Fibroblast of pulmonary artery (primary cell): Measurements from ENCODE around the gene NTM.

Source experiments
- DNase-seq: peaks from one replicate; pipeline ENCODE4 v3.0.0-alpha.2; 2010; ENCODE audit warnings: low read depth
- H3K4me3 ChIP-seq: replicated peaks from 2 replicates; pipeline ENCODE4 v1.5.1; 2011; ENCODE audit warnings: low read depth, mild to moderate bottlenecking, control low read depth, low read length, moderate library complexity
- CTCF ChIP-seq: IDR thresholded peaks from 2 replicates; pipeline ENCODE4 v1.5.1; 2011; ENCODE audit warnings: mild to moderate bottlenecking, control low read depth, low read length, inconsistent platforms; ENCODE audit errors: missing control alignments

NTM gene

GRCh38 chr11:132187814-132188213 lies 817.4 kb downstream of the NTM start:
- DNase-seq: peak; percentile 6
- H3K4me3 ChIP-seq: no peak overlapping the region
- no peak for TF ChIP-seq CTCF

GRCh38 chr11:132196928-132197327 lies 826.5 kb downstream of the NTM start:
- TF ChIP-seq CTCF: no peak
- no peak for DNase-seq
- no peak overlapping the region for H3K4me3 ChIP-seq

- DNase-seq: no peak
- TF ChIP-seq CTCF: no peak
- H3K4me3 ChIP-seq: no peak overlapping the region
These were observed 830.0 kb downstream of the NTM start for GRCh38 chr11:132200353-132200936.

GRCh38 chr11:132202621-132203020 lies 832.2 kb downstream of the NTM start:
- no peak for TF ChIP-seq CTCF
- H3K4me3 ChIP-seq: no peak overlapping the region

GRCh38 chr11:132205006-132205405 lies 834.6 kb downstream of the NTM start:
- no peak for DNase-seq

More at GRCh38 chr11:132202621-132203020, 832.2 kb downstream of the NTM start:
- no peak for DNase-seq

GRCh38 chr11:132205496-132205895 lies 835.1 kb downstream of the NTM start:
- TF ChIP-seq CTCF: no peak
- H3K4me3 ChIP-seq: no peak overlapping the region
- DNase-seq: no peak

More at GRCh38 chr11:132205006-132205405, 834.6 kb downstream of the NTM start:
- H3K4me3 ChIP-seq: no peak overlapping the region
- no peak for TF ChIP-seq CTCF

- DNase-seq: no peak
- no peak for TF ChIP-seq CTCF
- no peak overlapping the region for H3K4me3 ChIP-seq
These were observed 836.6 kb downstream of the NTM start for GRCh38 chr11:132206993-132207392.
